Effector memory CD4-positive, alpha-beta T cell (primary cell): ENCODE data around the gene SLC24A1.

Source experiments
- DNase-seq, 3 donors: peaks; one replicate each; pipeline ENCODE4 v3.0.0-alpha.2; 2020
- H3K27ac ChIP-seq: 2 replicates; pipeline ENCODE4 v1.7.0; 2013; ENCODE audit warnings: mild to moderate bottlenecking, low read length, moderate library complexity; ENCODE audit not compliant: insufficient read depth, poor library complexity, severe bottlenecking
- H3K27me3 ChIP-seq: replicated peaks from 2 replicates; pipeline ENCODE4 v1.7.0; 2013; ENCODE audit warnings: mild to moderate bottlenecking, low read length; ENCODE audit not compliant: insufficient read depth, control insufficient read depth, poor library complexity, severe bottlenecking
- H3K36me3 ChIP-seq: 2 replicates; pipeline ENCODE4 v1.7.0; 2013; ENCODE audit warnings: mild to moderate bottlenecking, low read length, moderate library complexity; ENCODE audit not compliant: control insufficient read depth, insufficient read depth
- H3K4me1 ChIP-seq: 2 replicates; pipeline ENCODE4 v1.7.0; 2013; ENCODE audit warnings: low read length, mild to moderate bottlenecking; ENCODE audit not compliant: control insufficient read depth, insufficient read depth, poor library complexity, severe bottlenecking
- H3K4me3 ChIP-seq: 2 replicates; pipeline ENCODE4 v1.7.0; 2013; ENCODE audit warnings: low read length, low read depth, mild to moderate bottlenecking; ENCODE audit not compliant: insufficient read depth, poor library complexity, severe bottlenecking
- H3K9me3 ChIP-seq: 2 replicates; pipeline ENCODE4 v1.7.0; 2013; ENCODE audit warnings: mild to moderate bottlenecking, low read length, moderate library complexity; ENCODE audit not compliant: control insufficient read depth

SLC24A1 gene

DNA sequence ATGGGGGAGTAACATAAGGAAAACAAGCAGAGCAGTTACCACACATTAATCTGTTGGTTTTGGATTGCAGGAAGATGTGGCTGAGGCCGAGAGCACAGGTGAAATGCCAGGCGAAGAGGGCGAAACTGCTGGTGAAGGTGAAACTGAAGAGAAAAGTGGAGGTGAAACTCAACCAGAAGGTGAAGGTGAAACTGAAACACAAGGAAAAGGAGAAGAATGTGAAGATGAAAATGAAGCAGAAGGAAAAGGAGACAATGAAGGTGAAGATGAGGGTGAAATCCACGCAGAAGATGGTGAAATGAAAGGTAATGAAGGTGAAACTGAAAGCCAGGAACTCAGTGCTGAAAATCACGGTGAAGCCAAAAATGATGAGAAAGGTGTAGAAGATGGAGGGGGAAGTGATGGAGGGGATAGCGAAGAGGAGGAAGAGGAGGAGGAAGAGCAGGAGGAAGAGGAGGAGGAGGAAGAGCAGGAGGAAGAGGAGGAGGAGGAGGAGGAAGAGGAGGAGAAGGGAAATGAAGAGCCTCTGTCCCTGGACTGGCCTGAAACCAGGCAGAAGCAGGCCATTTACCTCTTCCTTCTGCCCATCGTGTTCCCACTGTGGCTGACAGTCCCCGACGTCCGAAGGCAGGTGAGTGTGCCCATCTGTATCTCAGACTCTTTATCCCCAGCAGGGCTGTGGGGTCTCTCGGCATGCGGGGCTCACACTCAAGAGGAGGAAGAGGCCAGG lies 28.7 kb downstream of the SLC24A1 start:
- DNase-seq = no peak
- Histone ChIP-seq H3K9me3 (no peaks in the 10 kb centered on the region), H3K27ac (no peak overlapping the region), H3K27me3 (no peaks in the 10 kb centered on the region), H3K4me1 (no peaks in the 10 kb centered on the region), H3K36me3 (peaks cover 4% of the 10 kb centered on the region), H3K4me3 (no peak overlapping the region)

DNA sequence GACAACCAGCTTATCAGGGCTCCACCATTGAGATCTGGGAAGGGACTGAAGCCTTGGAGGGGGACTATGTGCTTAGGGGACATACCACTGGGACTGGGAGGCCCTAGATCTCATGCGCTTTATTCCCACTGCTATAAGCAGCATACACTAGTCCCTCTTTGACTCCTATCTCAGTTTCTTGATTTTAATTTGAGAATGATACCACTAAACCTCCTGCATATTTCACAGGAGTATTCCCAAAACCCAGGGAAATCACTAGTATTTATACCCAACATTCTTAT lies 29.2 kb downstream of the SLC24A1 start:
- Histone ChIP-seq H3K27me3 (no peaks in the 10 kb centered on the region), H3K36me3 (peaks cover 4% of the 10 kb centered on the region), H3K27ac (no peak overlapping the region), H3K9me3 (no peaks in the 10 kb centered on the region), H3K4me3 (no peak overlapping the region), H3K4me1 (no peaks in the 10 kb centered on the region)
- DNase-seq = no peak

GRCh38 chr15:65651831-65652749 lies 30.4 kb downstream of the SLC24A1 start:
- no peak overlapping the region for H3K27ac ChIP-seq
- peaks cover 9% of the 10 kb centered on the region for H3K36me3 ChIP-seq
- H3K4me3 ChIP-seq = no peak overlapping the region
- H3K4me1 ChIP-seq = no peaks in the 10 kb centered on the region
- no peaks in the 10 kb centered on the region for H3K9me3 ChIP-seq
- H3K27me3 ChIP-seq = no peaks in the 10 kb centered on the region
- DNase-seq = no peak

- no peaks in the 10 kb centered on the region for H3K9me3 ChIP-seq
- no peaks in the 10 kb centered on the region for H3K4me1 ChIP-seq
- H3K27ac ChIP-seq = no peak overlapping the region
- H3K4me3 ChIP-seq = no peak overlapping the region
- peaks cover 17% of the 10 kb centered on the region for H3K36me3 ChIP-seq
- H3K27me3 ChIP-seq = no peaks in the 10 kb centered on the region
- DNase-seq = no peak
Observed at GRCh38 chr15:65653341-65653740, 31.6 kb downstream of the SLC24A1 start.

GRCh38 chr15:65653801-65654521 lies 32.2 kb downstream of the SLC24A1 start:
- Histone ChIP-seq H3K4me3 (no peak overlapping the region), H3K36me3 (peaks cover 19% of the 10 kb centered on the region), H3K9me3 (no peaks in the 10 kb centered on the region), H3K4me1 (no peaks in the 10 kb centered on the region), H3K27ac (no peak overlapping the region), H3K27me3 (no peaks in the 10 kb centered on the region)
- DNase-seq = no peak

- H3K36me3 ChIP-seq = peaks cover 19% of the 10 kb centered on the region
- no peaks in the 10 kb centered on the region for H3K27me3 ChIP-seq
- no peak overlapping the region for H3K4me3 ChIP-seq
- no peak overlapping the region for H3K27ac ChIP-seq
- DNase-seq = no peak
- H3K9me3 ChIP-seq = no peaks in the 10 kb centered on the region
- no peaks in the 10 kb centered on the region for H3K4me1 ChIP-seq
Observed at GRCh38 chr15:65655026-65655425, 33.3 kb downstream of the SLC24A1 start.

GRCh38 chr15:65655457-65655856 lies 33.7 kb downstream of the SLC24A1 start:
- DNase-seq = no peak
- Histone ChIP-seq H3K27ac (no peak overlapping the region), H3K27me3 (no peaks in the 10 kb centered on the region), H3K4me3 (no peak overlapping the region), H3K4me1 (no peaks in the 10 kb centered on the region), H3K9me3 (no peaks in the 10 kb centered on the region), H3K36me3 (peaks cover 19% of the 10 kb centered on the region)

DNA sequence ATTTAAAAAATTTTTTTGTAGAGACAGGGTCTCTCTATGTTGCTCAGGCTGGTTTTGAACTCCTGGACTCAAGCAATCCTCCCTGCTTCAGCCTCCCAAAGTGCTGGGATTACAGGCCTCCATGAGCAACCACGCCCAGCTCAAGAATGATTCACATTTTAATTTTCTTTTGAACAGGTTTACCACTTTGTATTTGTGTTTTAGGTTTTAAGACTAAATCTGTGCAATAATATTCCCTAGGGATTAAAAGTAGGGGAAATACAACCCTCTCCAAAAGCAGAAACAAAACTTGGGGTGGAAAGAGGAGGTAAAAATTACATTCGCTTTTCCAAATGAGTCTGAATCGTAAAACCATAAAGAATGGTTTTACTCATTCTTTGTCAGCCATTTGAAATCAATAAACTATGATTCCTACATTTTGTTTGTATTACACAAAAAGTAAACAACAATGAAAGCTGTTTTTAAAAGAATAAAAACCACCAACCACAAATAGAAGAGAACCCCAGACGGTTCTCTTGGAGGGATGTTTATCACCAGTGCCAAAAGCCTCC lies 37.8 kb downstream of the SLC24A1 start:
- Histone ChIP-seq H3K27me3 (no peaks in the 10 kb centered on the region), H3K27ac (no peak overlapping the region), H3K36me3 (peaks cover 45% of the 10 kb centered on the region), H3K4me3 (no peak overlapping the region), H3K4me1 (no peaks in the 10 kb centered on the region), H3K9me3 (no peaks in the 10 kb centered on the region)
- DNase-seq = no peak

GRCh38 chr15:65660927-65661326 lies 39.2 kb downstream of the SLC24A1 start:
- Histone ChIP-seq H3K4me3 (no peak overlapping the region), H3K9me3 (no peaks in the 10 kb centered on the region), H3K4me1 (no peaks in the 10 kb centered on the region), H3K36me3 (peaks cover 53% of the 10 kb centered on the region), H3K27me3 (no peaks in the 10 kb centered on the region), H3K27ac (no peak overlapping the region)
- DNase-seq = no peak
